GM12872 (cell line): ENCODE measurements around the gene KIF12.

Source experiments
- CTCF ChIP-seq: IDR thresholded peaks from 3 replicates; pipeline ENCODE4 v1.5.1; 2011; ENCODE audit warnings: low read depth, mild to moderate bottlenecking, low read length, moderate library complexity; ENCODE audit not compliant: insufficient read depth

Gene KIF12

GRCh38 chr9:114053246-114054005 lies 45.7 kb downstream of the KIF12 start:
- no peak for TF ChIP-seq CTCF

GRCh38 chr9:114051706-114052105 lies 47.4 kb downstream of the KIF12 start:
- no peak for TF ChIP-seq CTCF

GRCh38 chr9:114051281-114051680 lies 47.8 kb downstream of the KIF12 start:
- no peak for TF ChIP-seq CTCF

GRCh38 chr9:114050646-114051045 lies 48.4 kb downstream of the KIF12 start:
- no peak for TF ChIP-seq CTCF

GRCh38 chr9:114050226-114050568 lies 48.9 kb downstream of the KIF12 start:
- no peak for TF ChIP-seq CTCF

- no peak for TF ChIP-seq CTCF
Observed at GRCh38 chr9:114049441-114050225, 49.5 kb downstream of the KIF12 start.

- TF ChIP-seq CTCF = no peak
Observed at GRCh38 chr9:114048533-114049415, 50.3 kb downstream of the KIF12 start.
